Lung (tissue), 12 donors: ENCODE data around the gene LIMCH1. TPM values are rescaled to one million over a fixed set of nuclear protein-coding genes. Genes with fewer than 3 reads are reported as not detected.

Source experiments
- ATAC-seq: fragments of 200-7000 bp; cut with Tn5 transposase; one replicate; pipeline ENCODE4 v1.9.1; 2020; ENCODE audit warnings: moderate number of reproducible peaks; ENCODE audit not compliant: insufficient read depth, low FRiP score
- DNase-seq, 3 donors: peaks; one replicate each; pipeline ENCODE4 v3.0.0-alpha.2; 2013 to 2017
- H3K27ac ChIP-seq, 2 donors: one replicate each; pipeline ENCODE4 v1.5.1; 2013; ENCODE audit warnings: mild to moderate bottlenecking in 2 of 2, moderate library complexity in 2 of 2, control low read depth in 1 of 2, inconsistent platforms in 1 of 2, low read depth in 1 of 2, low read length in 1 of 2
- H3K27me3 ChIP-seq, 3 donors: one replicate each; pipeline ENCODE4 v1.5.1; 2013; ENCODE audit warnings: low read length in 2 of 3; ENCODE audit not compliant: control insufficient read depth in 3 of 3, insufficient read depth in 3 of 3
- H3K36me3 ChIP-seq, 4 donors: one replicate each; pipeline ENCODE4 v1.5.1; 2013; ENCODE audit warnings: low read length in 4 of 4, mild to moderate bottlenecking in 1 of 4, moderate library complexity in 1 of 4; ENCODE audit not compliant: control insufficient read depth in 4 of 4, insufficient read depth in 4 of 4
- H3K4me1 ChIP-seq, 5 donors: one replicate each; pipeline ENCODE4 v1.5.1; 2013; ENCODE audit warnings: low read length in 5 of 5, mild to moderate bottlenecking in 2 of 5, moderate library complexity in 1 of 5; ENCODE audit not compliant: control insufficient read depth in 5 of 5, insufficient read depth in 5 of 5
- H3K4me3 ChIP-seq: one replicate; pipeline ENCODE4 v1.5.1; 2013; ENCODE audit warnings: mild to moderate bottlenecking, control low read depth, moderate library complexity
- H3K9ac ChIP-seq, 2 donors: one replicate each; pipeline ENCODE4 v1.5.1; 2013; ENCODE audit warnings: low read length in 2 of 2, control low read depth in 1 of 2; ENCODE audit not compliant: insufficient read depth in 1 of 2
- H3K9me3 ChIP-seq, 4 donors: one replicate each; pipeline ENCODE4 v1.5.1; 2013; ENCODE audit warnings: low read length in 3 of 4, mild to moderate bottlenecking in 1 of 4, moderate library complexity in 1 of 4; ENCODE audit not compliant: control insufficient read depth in 4 of 4, insufficient read depth in 3 of 4
- CTCF ChIP-seq: IDR thresholded peaks from 2 replicates; pipeline ENCODE4 v1.5.1; 2012; ENCODE audit warnings: mild to moderate bottlenecking; ENCODE audit errors: control extremely low read depth, extremely low read depth
- WGBS, 2 donors: extraction: QIAGEN DNeasy Blood & Tissue Kit; methylation state at CpG; one replicate each; pipeline ENCODE4 v1.1.7; 2013; 5-methylcytosine and 5-hydroxymethylcytosine counted together
- polyA plus RNA-seq, 2 donors: library from polyadenylated mRNA; stranded (reverse); fragments of 200-250 nt; gene quantifications; one replicate each; pipeline ENCODE4 v1.2.1, GENCODE V29; 2013
- total RNA-seq, 2 donors: library from RNA; depleted of rRNA in 1 of 2; stranded (reverse); fragments of >200 nt in 1 of 2; gene quantifications; one replicate each; pipeline ENCODE4 v1.2.1, GENCODE V29; 2014 to 2021
- donor health status: control.
- donor health status: control.
- donor health status: Bipolar disorder and iron deficiency.
- donor health status: healthy.
- donor health status: DM: yes; HTN: yes; CAD: no.

LIMCH1 gene
- total and polyA plus RNA-seq, 4 donors, result 43.4 to 299 (median 128) TPM

GRCh38 chr4:41528512-41529205 lies 9.3 kb upstream of the LIMCH1 start:
- no peak overlapping the region for H3K4me3 ChIP-seq
- H3K36me3 ChIP-seq, result peaks cover 0 to 4% (median 0%) of the 10 kb centered on the region in 4 donors
- H3K4me1 ChIP-seq, result peaks cover 1 to 50% (median 30%) of the 10 kb centered on the region in 5 donors
- H3K9me3 ChIP-seq, result no peaks in the 10 kb centered on the region
- peak overlapping the region in 1 of 2 donors; percentile 33 for H3K27ac ChIP-seq
- DNase-seq (peak; percentile 88 to 97 (median 96)), ATAC-seq (no peak)
- 61 to 66% methylated on average over 6 of the region's 6 CpGs for WGBS, 2 donors
- no peak overlapping the region for H3K9ac ChIP-seq
- TF ChIP-seq CTCF, result no peak
- H3K27me3 ChIP-seq, result no peaks in the 10 kb centered on the region

GRCh38 chr4:41530741-41531140 lies 7.2 kb upstream of the LIMCH1 start:
- Histone ChIP-seq H3K27ac (no peak overlapping the region), H3K4me1 (peaks cover 1 to 50% (median 30%) of the 10 kb centered on the region in 5 donors), H3K36me3 (peaks cover 0 to 4% (median 0%) of the 10 kb centered on the region in 4 donors), H3K9me3 (no peaks in the 10 kb centered on the region), H3K9ac (no peak overlapping the region), H3K27me3 (no peaks in the 10 kb centered on the region), H3K4me3 (no peak overlapping the region)
- 85 to 95% methylated on average over 5 of the region's 5 CpGs for WGBS, 2 donors
- DNase-seq (no peak), ATAC-seq (no peak)
- TF ChIP-seq CTCF, result no peak

- Histone ChIP-seq H3K9ac (no peak overlapping the region), H3K4me1 (peaks cover 0 to 60% (median 36%) of the 10 kb centered on the region in 5 donors), H3K36me3 (peaks cover 0 to 2% (median 0%) of the 10 kb centered on the region in 4 donors), H3K9me3 (no peaks in the 10 kb centered on the region), H3K27me3 (no peaks in the 10 kb centered on the region), H3K27ac (no peak overlapping the region), H3K4me3 (no peak overlapping the region)
- ATAC-seq, result no peak
- TF ChIP-seq CTCF, result no peak
- 89 to 91% methylated on average over 7 of the region's 7 CpGs for WGBS, 2 donors
- no peak for DNase-seq
Measured at GRCh38 chr4:41532336-41532735, 5.6 kb upstream of the LIMCH1 start.

- ATAC-seq, result no peak
- Histone ChIP-seq H3K9me3 (no peaks in the 10 kb centered on the region), H3K36me3 (peaks cover 0 to 2% (median 0%) of the 10 kb centered on the region in 4 donors), H3K27me3 (no peaks in the 10 kb centered on the region), H3K4me1 (peaks cover 2 to 62% (median 35%) of the 10 kb centered on the region in 5 donors), H3K27ac (peak overlapping the region in 1 of 2 donors; percentile 61), H3K9ac (no peak overlapping the region), H3K4me3 (no peak overlapping the region)
- no peak for TF ChIP-seq CTCF
- DNase-seq, result peak in 2 of 3 donors; percentile 61 to 79
- WGBS, 2 donors, result 45 to 52% methylated on average over 2 of the region's 2 CpGs
Measured at GRCh38 chr4:41532882-41533281, 5.1 kb upstream of the LIMCH1 start.
